GM20431 (cell line): ENCODE results near the gene THSD1.

Source experiments
- in situ Hi-C: fragments of 300-500 bp; cut with MseI, MboI; formaldehyde crosslinking; loops from one replicate; pipeline ENCODE4 v1.15.0; 2020; ENCODE audit warnings: low sequenced_read_pairs; ENCODE audit not compliant: unreplicated experiment

THSD1 gene, protein sequence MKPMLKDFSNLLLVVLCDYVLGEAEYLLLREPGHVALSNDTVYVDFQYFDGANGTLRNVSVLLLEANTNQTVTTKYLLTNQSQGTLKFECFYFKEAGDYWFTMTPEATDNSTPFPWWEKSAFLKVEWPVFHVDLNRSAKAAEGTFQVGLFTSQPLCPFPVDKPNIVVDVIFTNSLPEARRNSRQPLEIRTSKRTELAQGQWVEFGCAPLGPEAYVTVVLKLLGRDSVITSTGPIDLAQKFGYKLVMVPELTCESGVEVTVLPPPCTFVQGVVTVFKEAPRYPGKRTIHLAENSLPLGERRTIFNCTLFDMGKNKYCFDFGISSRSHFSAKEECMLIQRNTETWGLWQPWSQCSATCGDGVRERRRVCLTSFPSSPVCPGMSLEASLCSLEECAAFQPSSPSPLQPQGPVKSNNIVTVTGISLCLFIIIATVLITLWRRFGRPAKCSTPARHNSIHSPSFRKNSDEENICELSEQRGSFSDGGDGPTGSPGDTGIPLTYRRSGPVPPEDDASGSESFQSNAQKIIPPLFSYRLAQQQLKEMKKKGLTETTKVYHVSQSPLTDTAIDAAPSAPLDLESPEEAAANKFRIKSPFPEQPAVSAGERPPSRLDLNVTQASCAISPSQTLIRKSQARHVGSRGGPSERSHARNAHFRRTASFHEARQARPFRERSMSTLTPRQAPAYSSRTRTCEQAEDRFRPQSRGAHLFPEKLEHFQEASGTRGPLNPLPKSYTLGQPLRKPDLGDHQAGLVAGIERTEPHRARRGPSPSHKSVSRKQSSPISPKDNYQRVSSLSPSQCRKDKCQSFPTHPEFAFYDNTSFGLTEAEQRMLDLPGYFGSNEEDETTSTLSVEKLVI

DNA sequence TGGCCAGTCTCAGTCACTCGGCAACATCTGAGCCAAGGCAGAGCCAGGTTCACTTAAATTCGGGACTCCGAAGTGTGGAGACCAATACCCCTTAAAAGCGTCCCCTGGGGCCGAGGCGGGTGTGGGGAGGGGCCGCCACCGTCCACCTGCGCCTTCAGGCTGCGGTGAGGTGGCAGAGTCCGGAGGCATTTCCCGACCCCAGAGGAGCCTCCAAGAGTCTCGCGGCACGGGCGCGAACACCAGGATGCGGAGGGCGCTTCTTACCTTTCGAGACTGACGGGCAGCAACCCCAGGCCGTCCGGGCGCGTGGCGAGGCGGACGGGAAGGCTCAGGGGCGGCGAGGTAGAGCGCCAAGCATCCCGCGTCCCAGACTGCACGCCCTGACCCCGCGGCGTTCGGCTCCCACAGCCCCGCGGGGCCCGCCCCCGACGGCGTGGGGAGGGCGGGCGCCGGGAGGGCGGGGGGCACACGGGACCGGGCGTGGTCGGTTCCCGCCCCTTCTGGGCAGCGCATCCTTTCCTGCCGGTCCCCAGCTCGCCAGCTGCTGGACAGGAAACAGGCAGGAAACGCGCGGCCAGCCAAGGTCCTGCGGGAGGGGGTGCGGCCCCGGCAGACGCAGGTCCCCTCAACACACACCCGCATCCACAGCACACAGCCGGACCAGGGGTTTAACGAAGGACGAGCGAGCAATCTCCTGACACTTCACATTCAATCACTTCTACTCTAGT is at the start of gene THSD1:
Gene THSD1 (minus strand): TSS at position 406 of the 728 bp plus-strand sequence. CDS start 3,572 bp downstream, outside the sequence.
- in situ Hi-C loops = no loop called here

DNA sequence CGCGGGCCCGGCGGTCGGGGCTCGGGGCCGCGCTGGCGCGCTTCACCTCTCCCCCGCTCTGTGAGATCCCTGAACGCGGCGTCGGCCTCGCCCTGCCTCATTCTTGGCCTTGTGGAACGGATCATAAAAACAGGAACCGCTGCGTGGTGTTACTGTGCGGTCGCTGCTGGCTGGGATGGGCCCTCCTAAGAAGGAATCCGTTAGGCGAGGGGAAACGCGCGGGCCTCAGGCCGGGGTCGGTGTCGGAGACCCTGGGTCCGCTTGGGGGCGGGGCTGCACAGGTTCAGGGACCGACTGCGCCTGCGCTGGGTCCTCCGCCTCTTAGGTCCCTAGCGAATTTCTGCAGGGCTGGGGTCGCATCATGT is 49.7 kb upstream of the THSD1 start:
- in situ Hi-C loops = no loop called here

DNA sequence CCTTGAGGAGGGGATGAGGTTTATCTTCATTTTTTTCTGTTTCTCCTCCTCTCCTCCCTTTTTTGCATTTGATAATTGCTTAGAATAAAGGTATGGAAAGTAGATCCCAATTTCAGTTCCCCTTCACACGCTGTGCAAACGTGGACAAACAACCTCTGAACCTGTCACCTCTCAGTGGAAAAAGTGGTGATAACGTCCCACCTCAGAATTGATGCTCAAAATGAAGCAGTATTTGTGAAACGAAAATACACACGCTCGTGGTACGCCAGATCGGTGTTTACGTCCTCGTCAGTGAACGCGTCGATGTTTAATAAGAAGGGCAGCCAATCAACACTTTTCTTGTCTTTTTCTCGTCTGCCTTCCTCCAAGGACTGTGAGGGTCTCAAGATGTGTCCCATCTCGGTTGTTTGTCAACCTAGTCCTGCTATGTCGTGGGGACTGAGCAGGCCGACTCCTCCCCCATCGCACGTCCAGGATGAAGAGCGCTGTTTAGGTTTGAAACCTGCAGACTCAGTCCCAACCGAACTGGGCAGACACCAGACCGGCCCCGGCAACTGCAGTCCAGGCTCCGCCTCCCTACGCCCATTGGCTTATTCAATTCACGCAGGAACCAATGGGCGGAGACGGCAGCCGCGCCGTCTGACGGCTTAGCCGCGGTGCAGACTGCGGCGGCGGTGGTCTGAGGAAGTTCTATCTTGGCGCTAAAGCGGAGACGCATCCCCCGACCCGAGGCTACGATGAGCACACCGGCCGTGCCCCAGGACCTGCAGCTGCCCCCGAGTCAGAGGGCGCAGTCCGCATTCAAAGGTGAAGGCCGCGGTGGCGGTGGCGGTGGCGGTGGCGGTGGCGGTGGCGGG is 49.1 kb upstream of the THSD1 start, which contains the start of gene CKAP2:
Gene CKAP2 (plus strand): TSS at position 659 of the 857 bp plus-strand sequence. CDS start 79 bp downstream, at position 738.
- in situ Hi-C loops = no loop called here

DNA sequence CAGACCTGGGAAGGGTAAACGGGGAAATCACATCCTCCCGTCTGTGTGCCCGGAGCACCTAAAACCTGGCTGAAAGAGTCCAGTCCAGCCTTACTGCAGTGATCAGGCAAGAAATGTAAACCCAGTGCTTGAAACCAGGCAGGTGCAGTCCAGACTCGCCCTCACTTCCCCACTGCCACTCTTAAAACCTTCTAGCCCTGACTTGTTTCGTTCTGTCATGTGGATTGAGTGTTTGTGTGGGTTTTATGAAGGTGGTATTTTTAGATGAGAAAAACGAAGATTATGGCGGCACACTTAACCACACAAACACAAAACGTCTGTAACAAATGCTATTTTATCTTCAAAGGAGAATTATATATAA is 48.5 kb upstream of the THSD1 start:
- in situ Hi-C loops = no loop called here

DNA sequence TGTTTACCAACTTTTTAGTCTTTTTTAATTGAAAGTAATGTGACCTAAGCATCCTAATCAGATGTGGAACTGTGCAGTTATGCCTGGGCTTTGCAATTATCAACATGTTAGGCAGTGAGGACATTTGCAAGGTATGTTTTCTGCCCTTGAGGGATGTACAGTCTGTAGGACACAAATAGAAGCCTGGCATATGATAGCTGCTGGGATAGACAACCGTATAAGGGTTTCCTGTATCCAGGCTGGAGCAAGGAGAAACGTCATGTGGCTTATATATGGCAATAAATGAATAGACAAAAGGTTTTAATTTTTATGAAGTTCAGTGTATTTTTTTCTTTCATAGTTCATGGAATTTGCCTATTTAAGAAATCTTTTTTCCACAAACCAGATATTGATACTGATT is 46.5 kb upstream of the THSD1 start:
- in situ Hi-C loops = no loop called here

DNA sequence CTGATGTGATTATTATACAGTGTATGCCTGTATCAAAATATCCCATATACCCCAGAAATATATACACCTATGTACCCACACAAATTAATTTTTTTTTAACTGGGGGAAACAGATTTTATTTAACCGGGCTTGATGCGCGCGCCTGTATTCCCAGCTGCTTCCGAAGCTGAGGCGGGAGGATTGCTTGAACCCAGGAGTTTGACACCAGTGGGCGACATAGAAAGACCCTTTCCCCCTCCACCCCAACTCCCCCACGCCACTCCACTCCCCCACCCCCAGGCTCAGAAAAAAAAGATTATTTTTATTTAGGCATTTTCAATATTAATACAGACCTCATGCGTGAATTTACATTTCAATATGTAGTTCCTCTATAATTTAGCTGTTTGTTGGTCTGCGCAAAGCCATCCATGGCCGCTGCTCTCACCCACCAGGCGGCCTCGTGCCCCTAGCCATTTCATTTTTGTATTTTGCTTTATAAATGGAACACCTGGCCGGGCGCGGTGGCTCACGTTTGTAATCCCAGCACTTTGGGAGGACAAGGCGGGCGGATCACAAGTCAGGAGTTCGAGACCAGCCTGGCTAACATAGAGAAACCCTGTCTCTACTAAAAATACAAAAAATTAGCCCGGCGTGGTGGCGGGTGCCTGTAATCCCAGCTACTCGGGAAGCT is 45.3 kb upstream of the THSD1 start:
- in situ Hi-C loops = no loop called here

DNA sequence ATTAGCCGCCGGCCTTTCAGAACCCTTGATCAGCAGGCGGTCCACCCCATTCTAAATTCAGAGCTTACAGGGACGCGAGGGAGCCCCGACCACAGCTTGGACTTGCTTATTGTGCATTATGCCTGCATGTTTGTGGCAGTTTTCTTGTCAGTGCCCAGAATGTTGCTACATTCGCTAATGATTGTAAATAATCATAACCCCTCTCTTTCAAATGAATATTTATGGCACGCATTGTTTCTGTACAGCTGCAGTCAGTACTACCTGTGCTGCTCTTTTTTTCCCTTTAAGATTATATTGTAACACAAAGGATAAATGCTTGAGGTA is 44.8 kb upstream of the THSD1 start:
- in situ Hi-C loops = no loop called here

DNA sequence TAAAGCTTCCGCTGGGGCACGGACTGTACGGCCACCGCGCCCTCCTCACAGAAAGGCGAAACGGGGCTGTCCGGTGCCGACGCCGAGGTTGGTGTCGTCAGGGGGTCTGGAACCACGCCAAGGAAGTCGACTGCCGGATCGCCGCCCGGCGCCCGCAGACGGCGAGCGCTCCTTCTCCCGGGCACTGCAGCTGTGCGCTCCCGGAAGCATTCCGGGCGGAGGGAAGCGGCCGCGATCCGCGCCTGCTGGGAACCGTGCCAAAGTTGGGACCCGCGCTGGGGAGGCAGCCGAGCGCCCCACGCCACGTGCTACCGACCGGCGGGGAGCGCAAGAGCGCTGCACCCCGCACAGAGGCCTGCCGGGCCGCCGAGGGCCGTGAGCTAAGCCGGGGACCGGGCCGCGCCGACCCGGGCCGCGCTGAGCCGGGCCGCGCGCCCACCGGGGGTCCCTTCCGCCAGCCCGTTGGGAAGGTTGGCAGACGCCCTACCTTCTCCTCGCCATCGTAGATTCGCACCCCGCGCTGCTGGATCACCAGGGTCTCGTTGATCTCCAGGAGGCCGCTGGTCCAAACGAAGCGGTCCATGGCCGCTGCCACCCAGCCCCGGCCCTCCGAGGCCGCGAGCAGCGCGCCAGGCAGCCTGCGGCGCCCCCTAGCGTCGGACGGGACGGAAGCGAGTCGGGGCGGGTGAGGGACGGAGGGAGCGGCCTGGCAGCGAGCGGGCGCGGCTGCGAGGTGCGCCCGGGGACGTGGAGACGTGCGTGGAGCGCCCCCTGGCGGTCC is 44.2 kb upstream of the THSD1 start, which contains the start of gene VPS36:
Gene VPS36 (minus strand): TSS at position 623 of the 781 bp plus-strand sequence. CDS start 40 bp downstream, at position 583.
- in situ Hi-C loops = no loop called here

DNA sequence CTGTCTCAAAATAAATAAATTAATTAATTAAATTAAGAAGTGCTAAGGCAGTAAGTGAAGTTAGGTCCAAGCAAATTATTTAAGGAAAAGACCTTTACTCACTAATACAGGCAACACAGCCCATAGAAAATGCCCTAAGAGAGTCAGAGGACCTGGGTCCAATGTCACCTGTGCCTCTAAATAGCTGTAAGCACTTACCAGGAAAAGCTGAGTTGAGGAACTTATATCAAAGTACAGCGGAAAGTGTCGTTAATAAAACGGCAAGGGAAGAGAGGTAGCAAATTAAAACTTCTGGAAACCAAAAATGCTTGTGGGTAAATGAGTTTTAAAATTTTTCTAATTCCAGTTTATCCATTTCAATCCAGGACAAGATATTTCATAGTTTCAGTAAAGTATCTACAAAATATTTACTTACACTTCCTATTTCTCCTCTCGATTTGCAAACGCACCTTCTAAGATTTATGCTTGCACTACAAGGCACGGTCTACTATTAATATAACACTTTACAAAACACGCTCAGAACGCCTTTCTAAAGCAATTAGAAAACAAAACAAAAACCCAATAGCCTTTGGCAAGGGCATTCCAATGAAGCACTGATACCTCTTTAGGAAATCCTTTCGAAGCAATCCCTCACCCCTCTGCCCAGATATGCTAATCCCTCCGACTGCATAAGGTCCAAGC is 43.5 kb upstream of the THSD1 start:
- in situ Hi-C loops = no loop called here

DNA sequence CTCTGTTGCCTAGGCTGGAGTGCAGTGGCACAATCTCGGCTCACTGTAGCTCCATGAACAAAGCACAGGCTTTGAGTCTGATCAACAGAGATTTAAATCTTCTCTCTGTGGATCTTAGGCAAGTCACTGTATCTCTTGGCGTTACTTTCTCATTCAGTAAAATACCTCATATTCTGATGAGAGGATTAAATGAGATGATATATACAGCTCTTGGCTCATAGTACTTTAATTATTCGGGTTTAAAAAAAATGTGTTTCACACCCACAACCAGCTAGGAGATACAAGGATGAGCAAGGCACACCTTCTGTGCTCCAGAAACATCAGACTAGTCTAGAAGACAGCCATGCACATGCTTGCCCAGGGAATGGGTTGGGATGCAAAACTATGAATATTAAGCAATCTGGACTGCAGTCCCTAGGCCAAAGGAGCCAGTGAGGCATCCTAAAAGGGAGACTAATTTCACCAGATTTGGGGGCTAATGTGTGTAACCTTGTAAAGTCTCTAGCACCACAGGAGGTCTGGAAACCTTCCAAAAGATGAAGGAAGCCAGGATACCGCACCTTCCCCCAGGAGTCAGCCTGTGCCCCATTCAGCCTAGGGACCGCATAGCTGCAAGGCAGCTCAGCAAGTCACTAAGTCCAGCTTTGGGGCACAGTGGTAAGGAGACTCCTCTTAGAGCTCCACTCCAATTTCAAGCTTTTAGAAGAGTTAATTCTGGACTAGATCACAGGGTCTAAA is 42.0 kb upstream of the THSD1 start:
- in situ Hi-C loops = no loop called here

DNA sequence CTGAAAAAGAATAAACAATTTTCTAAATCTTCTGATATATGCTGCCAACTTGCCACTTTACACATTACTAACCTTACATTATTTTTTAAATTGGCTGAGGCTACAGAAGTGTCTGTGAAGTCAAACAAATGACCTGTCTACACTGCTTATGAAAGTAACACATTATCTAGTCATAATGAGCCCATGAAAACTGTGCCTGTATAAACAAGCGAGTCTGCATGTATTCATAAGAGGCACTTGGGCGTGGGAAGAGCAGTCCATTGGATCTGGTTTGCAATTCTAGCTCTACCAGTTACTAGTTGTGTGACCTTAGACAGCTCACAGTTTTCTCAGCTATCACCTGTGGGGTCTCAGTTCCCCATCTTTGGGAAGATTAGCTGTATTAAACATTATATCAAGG is 41.4 kb upstream of the THSD1 start:
- in situ Hi-C loops = no loop called here

DNA sequence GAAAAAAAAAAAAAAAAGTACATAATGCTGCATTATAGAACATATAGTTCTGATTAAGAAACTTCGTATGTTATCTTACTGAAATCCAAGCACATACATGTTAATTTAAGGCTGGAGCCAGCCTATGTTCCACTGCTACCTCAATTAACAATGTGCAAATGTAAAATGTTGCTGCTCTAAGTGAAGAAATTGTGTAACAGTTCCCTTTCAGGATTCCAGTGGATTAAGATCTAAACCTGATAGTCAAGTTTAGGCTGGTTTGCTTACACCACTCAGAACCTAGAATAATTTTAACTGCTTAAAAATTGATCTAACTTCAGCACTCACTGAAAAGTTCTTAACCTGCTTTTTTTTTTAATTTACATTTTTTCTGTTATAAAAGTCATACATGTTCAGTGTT is 40.3 kb upstream of the THSD1 start:
- in situ Hi-C loops = no loop called here

DNA sequence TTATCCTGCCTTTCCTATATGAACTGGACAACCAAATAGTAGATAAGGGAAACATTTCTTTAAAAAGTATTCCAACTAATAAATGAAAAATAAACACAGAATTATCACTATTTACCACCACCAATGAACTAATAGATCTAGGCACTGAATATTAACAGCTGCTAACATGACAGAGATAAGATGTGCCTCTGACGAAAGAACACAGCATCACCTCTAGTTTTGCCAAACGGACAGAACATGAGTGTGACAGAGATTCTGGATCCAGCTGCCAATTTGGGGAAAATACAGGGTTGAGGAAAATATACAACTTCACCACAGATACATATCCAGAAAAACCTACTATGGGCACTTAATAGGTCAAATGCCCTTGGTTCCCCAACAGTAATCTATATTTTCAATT is 26.5 kb upstream of the THSD1 start:
- in situ Hi-C loops = no loop called here

DNA sequence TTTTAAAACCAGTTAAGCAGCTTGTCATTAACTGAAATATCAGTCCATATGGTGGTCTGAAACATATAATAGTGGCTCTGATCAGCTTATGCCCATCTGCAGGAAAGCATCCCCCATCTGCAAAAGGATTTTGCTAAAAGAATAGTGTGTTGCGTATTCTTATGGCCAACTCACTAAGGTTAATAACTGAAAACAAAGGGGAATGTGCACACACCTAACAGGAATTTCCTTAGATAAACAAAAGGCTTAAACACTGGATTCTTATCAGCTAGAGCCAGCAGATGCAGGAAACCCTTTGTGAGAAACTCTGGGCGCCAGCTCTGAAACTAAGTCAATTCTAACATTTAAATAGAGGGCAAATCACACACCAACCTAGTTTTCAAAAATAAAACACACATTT is 22.3 kb upstream of the THSD1 start:
- in situ Hi-C loops = no loop called here

DNA sequence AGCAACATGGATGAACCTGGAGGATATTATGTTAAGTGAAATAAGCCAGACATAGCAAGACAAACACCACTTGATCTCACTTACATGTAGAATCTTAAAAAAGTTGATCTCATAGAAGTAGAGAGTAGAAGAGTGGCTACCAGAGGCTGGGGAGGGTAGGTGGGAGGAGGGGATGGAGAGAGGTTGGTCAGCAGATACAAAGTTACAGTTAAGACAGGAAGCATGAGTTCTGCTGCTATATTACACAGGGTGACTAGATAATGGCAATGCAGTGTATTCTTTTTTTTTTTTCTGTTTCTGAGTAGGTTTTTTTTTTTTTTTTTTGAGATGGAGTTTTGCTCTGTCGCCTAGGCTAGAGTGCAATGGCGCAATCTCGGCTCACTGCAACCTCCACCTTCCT is 15.2 kb upstream of the THSD1 start:
- in situ Hi-C loops = no loop called here

DNA sequence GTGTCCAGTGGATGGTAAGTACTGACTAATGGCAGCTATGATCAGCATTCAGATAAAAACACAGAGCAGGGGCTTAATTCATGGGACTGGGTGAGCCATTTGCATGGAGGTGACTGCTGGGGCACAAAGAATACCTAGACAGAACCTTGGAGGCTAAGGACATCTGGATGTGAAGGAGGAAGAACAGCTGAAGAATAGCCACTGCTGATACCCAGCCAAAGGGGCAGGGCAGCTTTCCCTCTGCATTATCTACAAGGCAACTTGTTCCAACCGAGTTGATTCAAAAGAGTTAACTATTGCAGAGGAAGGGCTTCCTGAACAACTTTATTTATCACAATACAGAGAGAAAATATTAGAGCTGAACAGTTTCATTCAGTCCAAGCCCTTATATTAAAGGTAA is 13.1 kb upstream of the THSD1 start:
- in situ Hi-C loops = no loop called here

DNA sequence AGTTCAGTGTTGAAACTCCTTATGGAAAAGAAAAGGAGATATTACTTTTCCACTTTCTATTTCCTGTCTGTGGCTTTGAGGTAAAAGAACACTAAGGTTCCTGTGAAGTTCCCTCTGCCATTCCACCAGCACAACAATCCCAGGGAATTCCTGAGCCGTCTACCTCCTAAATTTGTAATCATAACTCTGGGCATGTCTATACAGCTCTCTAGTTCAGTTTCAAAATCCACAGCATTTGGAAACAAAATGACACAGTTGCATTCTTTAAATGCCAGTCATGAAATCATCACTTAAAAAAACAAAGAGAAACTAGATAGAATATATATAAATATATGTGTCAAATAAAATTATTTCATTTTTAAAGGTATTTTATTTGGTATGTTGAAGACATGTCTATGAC is 9.0 kb upstream of the THSD1 start:
- in situ Hi-C loops = no loop called here
